Measurements from ENCODE around the gene CNKSR2. TPM values are rescaled to one million over a fixed set of nuclear protein-coding genes. Genes with fewer than 3 reads are reported as not detected.

The CNKSR2 gene
- total and polyA plus RNA-seq, 2 experiments from 2014 or later: 13.9 to 40.9 TPM

GRCh38 chrX:21616386-21616785 is 242.2 kb downstream of the CNKSR2 start (continued):
- TF ChIP-seq ZNF462 (CRISPR knock-in tag; IDR thresholded peaks at IDR 0.05): no peak
- no peak for TF ChIP-seq ZNF331 (CRISPR knock-in tag; IDR thresholded peaks at IDR 0.05; ENCODE audit: low read depth)

- no peaks in the 10 kb centered on the region for H3K9me3 Mint-ChIP-seq
- Histone ChIP-seq H4K20me1 (replicated peaks; ENCODE audit: insufficient read depth) (no peaks in the 10 kb centered on the region), H3K4me1 (ENCODE audit: insufficient read depth) (peaks cover 4% of the 10 kb centered on the region; the same call in 1 of the 2 replicates), H2AFZ (no peak overlapping the region), H3K4me2 (no peak overlapping the region), H3K9me2 (ENCODE audit: insufficient read depth) (no peaks in the 10 kb centered on the region), H3K4me3 (no peak overlapping the region), H3K27ac (ENCODE audit: low read depth) (no peak overlapping the region), H3K27me3 (ENCODE audit: insufficient read depth) (no peaks in the 10 kb centered on the region), H3K79me2 (replicated peaks; ENCODE audit: insufficient read depth) (no peaks in the 10 kb centered on the region), H3K36me3 (ENCODE audit: insufficient read depth) (no peaks in the 10 kb centered on the region), H3F3A (replicated peaks; ENCODE audit: low read depth) (no peaks in the 10 kb centered on the region)
- no peak overlapping the region for H3K4me3 Mint-ChIP-seq
- H3K4me1 Mint-ChIP-seq: no peaks in the 10 kb centered on the region; the same call in 2 of the 3 replicates
- no peak overlapping the region for H3K27ac Mint-ChIP-seq
- no peak for DNase-seq (ENCODE audit: low spot score)
- no peak for ATAC-seq
- no peaks in the 10 kb centered on the region for H3K36me3 Mint-ChIP-seq (ENCODE audit: low read depth)
- no peaks in the 10 kb centered on the region for H3K27me3 Mint-ChIP-seq (ENCODE audit: insufficient read depth, low read depth, poor library complexity)
- TF ChIP-seq POLR2AphosphoS5 (IDR thresholded peaks at IDR 0.05; ENCODE audit: low read depth) (no peak), ZNF114 (CRISPR knock-in tag; IDR thresholded peaks at IDR 0.05) (no peak), ZNF462 (CRISPR knock-in tag; IDR thresholded peaks at IDR 0.05) (no peak), JUNB (IDR thresholded peaks at IDR 0.05; ENCODE audit: unreplicated experiment) (no peak), ZNF331 (CRISPR knock-in tag; IDR thresholded peaks at IDR 0.05; ENCODE audit: low read depth) (no peak), STAT1 (IDR thresholded peaks at IDR 0.05; ENCODE audit: unreplicated experiment) (no peak), EZH2phosphoT487 (IDR thresholded peaks at IDR 0.05; ENCODE audit: unreplicated experiment) (no peak), ETS1 (IDR thresholded peaks at IDR 0.05) (no peak), CREB1 (CRISPR knock-in tag; IDR thresholded peaks at IDR 0.05; ENCODE audit: low read depth) (no peak), EZH2 (IDR thresholded peaks at IDR 0.05; ENCODE audit: low read depth, unreplicated experiment) (no peak)
Measured at GRCh38 chrX:21620234-21620633, 246.0 kb downstream of the CNKSR2 start.
